GM23338 (cell line): ENCODE data around the gene SRD5A3. TPM values are rescaled to one million over a fixed set of nuclear protein-coding genes. Genes with fewer than 3 reads are reported as not detected.
"Not testable (repeated sequence)": the region's sequence is repeated elsewhere in the genome, so short reads cannot be mapped to it uniquely, and the experiment has no call there.

Source experiments
- ATAC-seq: fragments of 200-7000 bp; cut with Tn5 transposase; 3 replicates; pipeline ENCODE4 v1.9.1; 2020
- DNase-seq: peaks from one replicate; pipeline ENCODE4 v3.0.0-alpha.2; 2015; ENCODE audit warnings: low spot score
- H2AFZ ChIP-seq: fragments of 200-600 bp; sonication (generic); 2 replicates; pipeline ENCODE4 v1.8.0; 2016; ENCODE audit warnings: antibody characterized with exemption, mild to moderate bottlenecking, moderate library complexity
- H3F3A ChIP-seq: fragments of 200-600 bp; sonication (generic); replicated peaks from 2 replicates; pipeline ENCODE4 v1.8.0; 2017; ENCODE audit warnings: antibody characterized with exemption, mixed run types, low read depth
- H3K27ac ChIP-seq: fragments of 200-600 bp; sonication (generic); 2 replicates; pipeline ENCODE4 v1.6.1; 2016; ENCODE audit warnings: low read depth
- H3K27me3 ChIP-seq: fragments of 200-600 bp; sonication (generic); 2 replicates; pipeline ENCODE4 v1.8.0; 2016; ENCODE audit warnings: mild to moderate bottlenecking, mixed run types, moderate library complexity; ENCODE audit not compliant: insufficient read depth
- H3K36me3 ChIP-seq: fragments of 200-600 bp; sonication (generic); 2 replicates; pipeline ENCODE4 v1.8.0; 2016; ENCODE audit warnings: mild to moderate bottlenecking; ENCODE audit not compliant: insufficient read depth
- H3K4me1 ChIP-seq: fragments of 200-600 bp; sonication (generic); 2 replicates; pipeline ENCODE4 v1.8.0; 2016; ENCODE audit warnings: mild to moderate bottlenecking, moderate library complexity; ENCODE audit not compliant: insufficient read depth
- H3K4me2 ChIP-seq: fragments of 200-600 bp; sonication (generic); 2 replicates; pipeline ENCODE4 v1.7.1; 2017; ENCODE audit warnings: mixed run types
- H3K4me3 ChIP-seq: fragments of 200-600 bp; sonication (generic); 2 replicates; pipeline ENCODE4 v1.6.1; 2016; ENCODE audit warnings: mixed run types
- H3K79me2 ChIP-seq: fragments of 200-600 bp; sonication (generic); replicated peaks from 2 replicates; pipeline ENCODE4 v1.8.0; 2017; ENCODE audit warnings: mild to moderate bottlenecking; ENCODE audit not compliant: insufficient read depth
- H3K9me2 ChIP-seq: fragments of 200-600 bp; sonication (generic); 2 replicates; pipeline ENCODE4 v1.8.0; 2017; ENCODE audit not compliant: insufficient read depth
- H4K20me1 ChIP-seq: fragments of 200-600 bp; sonication (generic); replicated peaks from 2 replicates; pipeline ENCODE4 v1.8.0; 2017; ENCODE audit warnings: mild to moderate bottlenecking; ENCODE audit not compliant: insufficient read depth
- H3K27ac Mint-ChIP-seq: 2 replicates; pipeline ENCODE4 v1.8.0; 2020; ENCODE audit warnings: inconsistent platforms, mild to moderate bottlenecking, moderate library complexity, mixed read lengths
- H3K27me3 Mint-ChIP-seq: 3 replicates; pipeline ENCODE4 v1.8.0; 2022; ENCODE audit warnings: low read depth, mild to moderate bottlenecking, moderate library complexity, mixed read lengths, inconsistent platforms; ENCODE audit not compliant: insufficient read depth, poor library complexity
- H3K36me3 Mint-ChIP-seq: 3 replicates; pipeline ENCODE4 v1.8.0; 2021; ENCODE audit warnings: low read depth, mild to moderate bottlenecking, inconsistent platforms, moderate library complexity, mixed read lengths
- H3K4me1 Mint-ChIP-seq: 3 replicates; pipeline ENCODE4 v1.8.0; 2020; ENCODE audit warnings: mild to moderate bottlenecking, inconsistent platforms, mixed read lengths
- H3K4me3 Mint-ChIP-seq: 3 replicates; pipeline ENCODE4 v1.8.0; 2021; ENCODE audit warnings: moderate library complexity, mild to moderate bottlenecking, inconsistent platforms, mixed read lengths
- H3K9me3 Mint-ChIP-seq: 3 replicates; pipeline ENCODE4 v1.8.0; 2020; ENCODE audit warnings: moderate library complexity, mild to moderate bottlenecking, inconsistent platforms, mixed read lengths
- CREB1 ChIP-seq: fragments of 250-450 bp; sonication (Bioruptor Pico); IDR thresholded peaks from 2 replicates; pipeline ENCODE4 v1.5.0; 2020; ENCODE audit warnings: low read depth, mild to moderate bottlenecking, moderate library complexity
- EZH2phosphoT487 ChIP-seq: fragments of 200-600 bp; sonication (generic); IDR thresholded peaks from one replicate; pipeline ENCODE4 v1.8.1; 2018; ENCODE audit warnings: antibody characterized with exemption; ENCODE audit not compliant: unreplicated experiment
- REST ChIP-seq: IDR thresholded peaks from one replicate; pipeline ENCODE4 v1.6.1; 2018; ENCODE audit warnings: antibody characterized with exemption; ENCODE audit not compliant: unreplicated experiment
- STAT1 ChIP-seq: IDR thresholded peaks from one replicate; pipeline ENCODE4 v1.6.1; 2016; ENCODE audit warnings: antibody characterized with exemption; ENCODE audit not compliant: unreplicated experiment
- ZNF114 ChIP-seq: fragments of 250-450 bp; sonication (Bioruptor Pico); IDR thresholded peaks from 2 replicates; pipeline ENCODE4 v1.5.0; 2020; ENCODE audit warnings: mild to moderate bottlenecking, moderate library complexity
- ZNF331 ChIP-seq: fragments of 250-450 bp; sonication (Bioruptor Pico); IDR thresholded peaks from 2 replicates; pipeline ENCODE4 v1.5.0; 2020; ENCODE audit warnings: low read depth, mild to moderate bottlenecking, moderate library complexity
- ZNF462 ChIP-seq: fragments of 250-450 bp; sonication (Bioruptor Pico); IDR thresholded peaks from 2 replicates; pipeline ENCODE4 v1.5.0; 2020; ENCODE audit warnings: mild to moderate bottlenecking, moderate library complexity
- polyA plus RNA-seq: library from polyadenylated mRNA; unstranded; fragments of >200 nt; fragmentation: Nextera tagmentation; extraction: Ambion mirVana; gene quantifications from 2 replicates; pipeline ENCODE4 v1.2.1, GENCODE V29; 2016
- total RNA-seq: library from RNA; depleted of rRNA; stranded (reverse); fragments of >200 nt; shearing (Covaris generic); gene quantifications from 2 replicates; pipeline ENCODE4 v1.2.3, GENCODE V29; 2014

The SRD5A3 gene
- total and polyA plus RNA-seq, 2 experiments from 2014 or later = 23.0 to 49.9 TPM

GRCh38 chr4:55353228-55353747, 7.2 kb downstream of the SRD5A3 start:
- not testable (repeated sequence) for ATAC-seq, DNase-seq, H3K4me1 ChIP-seq, H3K9me2 ChIP-seq, H3K4me2 ChIP-seq, H3K27ac ChIP-seq, H3K36me3 ChIP-seq, H3K4me1 Mint-ChIP-seq, H3K27ac Mint-ChIP-seq, H4K20me1 ChIP-seq, H3K27me3 Mint-ChIP-seq, H3K4me3 ChIP-seq, H3K4me3 Mint-ChIP-seq, H3K27me3 ChIP-seq, H2AFZ ChIP-seq, H3F3A ChIP-seq
- H3K79me2 ChIP-seq = peaks cover 15% of the 10 kb centered on the region
- Mint-ChIP-seq H3K9me3 (peaks cover 12% of the 10 kb centered on the region; the same call in 2 of the 3 replicates), H3K36me3 (peaks cover 36% of the 10 kb centered on the region)

- H3K27me3 ChIP-seq = no peaks in the 10 kb centered on the region
- DNase-seq = no peak
- peaks cover 41% of the 10 kb centered on the region for H3K36me3 Mint-ChIP-seq
- ATAC-seq = no peak
- H3K4me2 ChIP-seq = no peak overlapping the region
- no peaks in the 10 kb centered on the region for H3K4me1 Mint-ChIP-seq
- 0 out of 2 replicates have a peak, but pooled peaks cover 4% of the 10 kb centered on the region for H3K9me2 ChIP-seq
- H4K20me1 ChIP-seq = no peaks in the 10 kb centered on the region
- no peaks in the 10 kb centered on the region for H3K36me3 ChIP-seq
- no peak overlapping the region for H3K4me3 Mint-ChIP-seq
- TF ChIP-seq ZNF331 (CRISPR knock-in tag) = no peak
- TF ChIP-seq CREB1 (CRISPR knock-in tag) = no peak
- no peak for TF ChIP-seq STAT1
- TF ChIP-seq EZH2phosphoT487 = no peak
- TF ChIP-seq REST = no peak
- TF ChIP-seq ZNF114 (CRISPR knock-in tag) = no peak
- TF ChIP-seq ZNF462 = no peak
- H3K27me3 Mint-ChIP-seq = peaks cover 3% of the 10 kb centered on the region
- H3K27ac ChIP-seq = no peak overlapping the region
- H3K79me2 ChIP-seq = peaks cover 3% of the 10 kb centered on the region; the same call in 1 of the 2 replicates
- H3K4me1 ChIP-seq = no peaks in the 10 kb centered on the region
- H3K9me3 Mint-ChIP-seq = peaks cover 12% of the 10 kb centered on the region; the same call in 2 of the 3 replicates
- H3K27ac Mint-ChIP-seq = no peak overlapping the region; the same call in 1 of the 2 replicates
- H3F3A ChIP-seq = no peaks in the 10 kb centered on the region; the same call in 1 of the 2 replicates
- no peak overlapping the region for H3K4me3 ChIP-seq
- no peak overlapping the region for H2AFZ ChIP-seq
Measured at GRCh38 chr4:55354648-55355047, 8.6 kb downstream of the SRD5A3 start.
